GM12892 (cell line): ENCODE measurements around the gene FRAS1.

Source experiments
- POLR2A ChIP-seq: IDR thresholded peaks from 2 replicates; pipeline ENCODE4 v1.6.1; 2011; ENCODE audit warnings: low read depth, low read length, control low read depth
- POLR2AphosphoS5 ChIP-seq: IDR thresholded peaks from 2 replicates; pipeline ENCODE4 v1.6.1; 2011; ENCODE audit warnings: low read depth, low read length, control low read depth
- TAF1 ChIP-seq: IDR thresholded peaks from 2 replicates; pipeline ENCODE4 v1.6.1; 2011; ENCODE audit warnings: low read depth, mild to moderate bottlenecking, control low read depth, low read length, borderline replicate concordance

GRCh38 chr4:78331186-78331585, 274.1 kb downstream of the FRAS1 start:
- no peak for TF ChIP-seq POLR2AphosphoS5
- no peak for TF ChIP-seq TAF1
- no peak for TF ChIP-seq POLR2A
